Tibial nerve (tissue), 4 donors: Measurements from ENCODE around the gene KLHL30. TPM values are rescaled to one million over a fixed set of nuclear protein-coding genes. Genes with fewer than 3 reads are reported as not detected.

Source experiments
- DNase-seq, 2 donors: peaks; one replicate each; pipeline ENCODE4 v3.0.0-alpha.2; 2019; ENCODE audit warnings: low spot score in 2 of 2
- H3K27ac ChIP-seq, 4 donors: fragments of 200-600 bp; sonication (generic) in 3 of 4; one replicate each; pipeline ENCODE4 v1.5.1; 2017 to 2019; ENCODE audit warnings: mild to moderate bottlenecking in 1 of 4
- H3K27me3 ChIP-seq, 2 donors: fragments of 200-600 bp; sonication (generic) in 1 of 2; one replicate each; pipeline versions ENCODE4 v1.5.1 to v1.6.0; 2017 to 2019
- H3K36me3 ChIP-seq, 3 donors: fragments of 200-600 bp; sonication (generic); one replicate each; pipeline ENCODE4 v1.5.1; 2018 to 2019
- H3K4me1 ChIP-seq, 4 donors: fragments of 200-600 bp; sonication (generic) in 3 of 4; one replicate each; pipeline ENCODE4 v1.5.1; 2017 to 2019
- H3K4me3 ChIP-seq, 4 donors: fragments of 200-600 bp; sonication (generic) in 3 of 4; one replicate each; pipeline ENCODE4 v1.5.1; 2017 to 2019; ENCODE audit warnings: mild to moderate bottlenecking in 1 of 4, moderate library complexity in 1 of 4
- H3K9me3 ChIP-seq, 4 donors: fragments of 200-600 bp; sonication (generic) in 3 of 4; one replicate each; pipeline ENCODE4 v1.5.1; 2017 to 2019
- EP300 ChIP-seq, 2 donors: sonication (generic); formaldehyde crosslinking; IDR thresholded peaks; one replicate each; pipeline ENCODE4 v1.6.1; 2017; ENCODE audit warnings: antibody characterized with exemption in 2 of 2, mild to moderate bottlenecking in 1 of 2
- POLR2A ChIP-seq, 2 donors: fragments of 450-650 bp; IDR thresholded peaks; one replicate each; pipeline ENCODE4 v1.6.1; 2017; ENCODE audit warnings: antibody characterized with exemption in 2 of 2, mild to moderate bottlenecking in 2 of 2, moderate library complexity in 2 of 2
- WGBS, 2 donors: methylation state at CpG; one replicate each; pipeline ENCODE4 v1.1.5; 2018; 5-methylcytosine and 5-hydroxymethylcytosine counted together
- total RNA-seq, 4 donors: library from RNA; depleted of rRNA; stranded (reverse); fragments of >200 nt; gene quantifications; one replicate each; pipeline ENCODE4 v1.1.0, GENCODE V29; 2016
- TF ChIP-seq, protein P1 (sequence below), 5 experiments: fragments of 200-600 bp in 3 of 5; fragments of 450-650 bp in 2 of 5; sonication (generic) in 3 of 5; IDR thresholded peaks; one replicate each; pipeline ENCODE4 v1.5.1; 2016 to 2019; ENCODE audit warnings: antibody characterized with exemption in 5 of 5, mild to moderate bottlenecking in 3 of 5, moderate library complexity in 2 of 5

The KLHL30 gene
- total RNA-seq, 4 donors from 2014 or later = 0.63 to 2.1 (median 1.6) TPM

DNA sequence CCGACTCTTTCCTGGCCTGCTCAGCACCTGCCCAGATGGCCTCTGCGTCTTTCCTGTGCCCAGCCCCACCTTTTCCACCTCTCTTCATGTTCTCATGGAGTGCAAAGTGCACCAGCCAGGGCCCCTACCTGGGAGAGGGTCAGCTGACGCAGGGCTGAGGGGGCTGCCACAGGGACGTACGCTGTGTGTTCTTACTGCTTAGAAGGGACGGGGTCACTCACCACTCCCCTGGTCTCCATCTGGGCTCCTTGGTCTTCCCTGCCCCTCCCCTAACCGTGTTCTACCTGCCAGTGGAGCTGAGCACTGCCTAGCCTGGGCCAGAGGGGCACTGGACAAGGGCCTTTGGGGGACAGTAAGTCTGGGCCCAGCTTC, 28.9 kb downstream of the KLHL30 start:
- 43 to 77% methylated on average over 1 to 7 of the region's 7 CpGs for WGBS, 2 donors
- Histone ChIP-seq H3K27ac (no peak overlapping the region), H3K9me3 (no peaks in the 10 kb centered on the region), H3K36me3 (peaks cover 0 to 60% (median 6%) of the 10 kb centered on the region in 3 donors), H3K27me3 (peaks cover 0 to 19% of the 10 kb centered on the region in 2 donors), H3K4me3 (no peak overlapping the region), H3K4me1 (peaks cover 0 to 36% (median 13%) of the 10 kb centered on the region in 4 donors)
- no peak for DNase-seq
- TF ChIP-seq EP300 (IDR thresholded peaks at IDR 0.05) = no peak
- no peak for TF ChIP-seq POLR2A (IDR thresholded peaks at IDR 0.05)
- TF ChIP-seq, protein P1, sequence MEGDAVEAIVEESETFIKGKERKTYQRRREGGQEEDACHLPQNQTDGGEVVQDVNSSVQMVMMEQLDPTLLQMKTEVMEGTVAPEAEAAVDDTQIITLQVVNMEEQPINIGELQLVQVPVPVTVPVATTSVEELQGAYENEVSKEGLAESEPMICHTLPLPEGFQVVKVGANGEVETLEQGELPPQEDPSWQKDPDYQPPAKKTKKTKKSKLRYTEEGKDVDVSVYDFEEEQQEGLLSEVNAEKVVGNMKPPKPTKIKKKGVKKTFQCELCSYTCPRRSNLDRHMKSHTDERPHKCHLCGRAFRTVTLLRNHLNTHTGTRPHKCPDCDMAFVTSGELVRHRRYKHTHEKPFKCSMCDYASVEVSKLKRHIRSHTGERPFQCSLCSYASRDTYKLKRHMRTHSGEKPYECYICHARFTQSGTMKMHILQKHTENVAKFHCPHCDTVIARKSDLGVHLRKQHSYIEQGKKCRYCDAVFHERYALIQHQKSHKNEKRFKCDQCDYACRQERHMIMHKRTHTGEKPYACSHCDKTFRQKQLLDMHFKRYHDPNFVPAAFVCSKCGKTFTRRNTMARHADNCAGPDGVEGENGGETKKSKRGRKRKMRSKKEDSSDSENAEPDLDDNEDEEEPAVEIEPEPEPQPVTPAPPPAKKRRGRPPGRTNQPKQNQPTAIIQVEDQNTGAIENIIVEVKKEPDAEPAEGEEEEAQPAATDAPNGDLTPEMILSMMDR (IDR thresholded peaks at IDR 0.05) = no peak

DNA sequence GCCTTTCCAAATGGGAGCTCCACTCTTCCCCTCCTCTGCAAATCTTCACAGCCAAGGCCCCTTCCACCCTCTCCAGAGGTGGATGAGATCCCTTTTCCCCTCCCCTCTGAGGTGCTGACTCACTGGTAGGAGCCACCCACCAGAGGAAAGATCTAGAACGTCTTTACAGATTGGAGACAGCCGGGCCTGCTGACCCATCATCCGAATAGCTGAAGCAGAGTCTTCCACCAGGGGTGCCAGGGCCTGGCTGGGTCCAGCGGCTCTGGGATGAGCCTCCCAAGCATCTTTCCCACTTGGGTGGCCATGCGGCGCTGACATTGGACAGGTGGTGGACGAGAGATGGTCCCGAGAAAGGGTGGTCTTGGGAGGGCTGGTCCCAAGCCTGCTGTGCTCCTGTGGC, 29.3 kb downstream of the KLHL30 start:
- WGBS, 2 donors = 72 to 83% methylated on average over 8 of the region's 8 CpGs
- Histone ChIP-seq H3K27me3 (peaks cover 0 to 15% of the 10 kb centered on the region in 2 donors), H3K9me3 (no peaks in the 10 kb centered on the region), H3K4me1 (peaks cover 0 to 36% (median 13%) of the 10 kb centered on the region in 4 donors), H3K36me3 (peaks cover 0 to 64% (median 10%) of the 10 kb centered on the region in 3 donors), H3K27ac (no peak overlapping the region), H3K4me3 (no peak overlapping the region)
- TF ChIP-seq, protein P1 (IDR thresholded peaks at IDR 0.05) = no peak
- TF ChIP-seq POLR2A (IDR thresholded peaks at IDR 0.05) (no peak), EP300 (IDR thresholded peaks at IDR 0.05) (no peak)
- DNase-seq = no peak

DNA sequence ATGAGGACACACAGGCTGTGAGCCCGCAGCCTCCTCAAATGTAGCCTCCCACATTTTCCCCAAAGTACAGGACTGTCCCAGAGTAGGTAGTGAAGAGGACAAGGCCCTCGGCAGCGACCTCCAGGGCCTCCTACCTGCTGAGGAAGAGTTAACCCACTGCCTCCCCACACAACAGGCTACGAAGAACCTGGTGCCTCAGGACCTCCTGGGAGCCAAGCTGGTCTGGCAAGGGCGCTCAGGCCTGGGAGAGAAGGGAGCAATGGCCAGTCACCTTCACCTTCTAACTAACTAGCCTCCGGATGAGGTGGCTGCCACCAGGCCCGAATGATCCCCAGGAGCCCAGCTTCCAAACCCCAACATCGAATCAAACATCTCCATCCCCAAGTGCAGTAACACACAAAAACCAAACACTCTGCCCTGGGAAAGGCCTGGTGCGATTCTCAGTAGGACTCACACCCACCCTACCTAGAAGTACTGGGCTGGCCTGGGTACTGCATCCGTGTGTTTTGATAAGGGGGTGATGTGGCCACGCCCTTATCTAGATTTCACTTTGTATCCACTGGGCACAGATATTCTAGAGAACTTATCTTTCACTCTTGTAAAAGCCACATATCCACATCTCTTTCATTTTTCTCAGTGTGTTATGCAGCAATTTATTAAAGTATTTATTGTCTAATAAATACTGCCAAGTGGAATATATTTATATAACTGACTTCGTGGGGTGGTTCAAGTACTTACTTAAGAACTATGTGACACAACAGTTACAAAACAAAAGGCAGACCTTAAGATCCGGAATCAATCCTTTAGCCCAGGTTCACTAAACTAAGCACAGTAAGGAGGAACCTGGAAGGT, 30.0 kb downstream of the KLHL30 start:
- WGBS, 2 donors = 88% methylated on average over 9 to 13 of the region's 13 CpGs
- TF ChIP-seq POLR2A (IDR thresholded peaks at IDR 0.05) = no peak
- TF ChIP-seq, protein P1 (IDR thresholded peaks at IDR 0.05) = no peak
- TF ChIP-seq EP300 (IDR thresholded peaks at IDR 0.05) = no peak
- Histone ChIP-seq H3K36me3 (peaks cover 0 to 71% (median 17%) of the 10 kb centered on the region in 3 donors), H3K27me3 (peaks cover 0 to 9% of the 10 kb centered on the region in 2 donors), H3K4me1 (peaks cover 0 to 34% (median 13%) of the 10 kb centered on the region in 4 donors), H3K27ac (peak overlapping the region in 2 of 4 donors; percentile 15 to 50), H3K4me3 (no peak overlapping the region), H3K9me3 (no peaks in the 10 kb centered on the region)
- DNase-seq = no peak

DNA sequence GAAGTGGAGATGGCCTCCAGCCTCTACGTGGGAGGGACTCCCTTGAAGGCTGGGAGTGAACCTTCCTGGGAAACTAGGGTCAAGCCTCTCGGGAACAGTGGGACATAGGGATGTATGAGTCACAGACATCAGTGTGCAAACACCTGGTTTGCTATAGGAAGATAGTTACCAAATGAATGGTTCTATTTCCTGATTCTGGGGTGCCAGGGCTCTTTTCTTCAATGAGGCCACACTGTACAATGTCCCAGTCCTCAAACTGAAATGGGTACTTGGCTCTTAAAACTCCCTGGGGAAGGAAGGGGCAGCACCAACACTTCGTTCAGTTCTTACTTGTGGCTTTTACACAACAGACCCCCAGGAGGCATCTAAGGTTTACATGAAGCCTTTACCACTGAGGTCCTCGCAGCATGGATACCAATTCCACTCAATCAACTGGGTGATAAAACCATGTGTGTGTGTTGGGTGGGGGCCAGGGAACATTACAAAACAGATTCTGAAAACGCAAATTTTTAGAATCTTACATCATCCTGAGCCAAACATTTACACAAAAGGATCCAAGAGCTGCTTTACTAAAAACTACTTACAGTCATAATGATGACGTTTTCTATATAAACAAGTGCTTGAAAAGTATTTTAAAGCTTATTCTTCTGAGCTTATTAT, 30.7 kb downstream of the KLHL30 start:
- peaks cover 0 to 3% of the 10 kb centered on the region in 2 donors for H3K27me3 ChIP-seq
- TF ChIP-seq POLR2A (IDR thresholded peaks at IDR 0.05) (no peak), EP300 (IDR thresholded peaks at IDR 0.05) (no peak)
- TF ChIP-seq, protein P1 (IDR thresholded peaks at IDR 0.05) = no peak
- H3K9me3 ChIP-seq = no peaks in the 10 kb centered on the region
- H3K36me3 ChIP-seq = peaks cover 0 to 78% (median 21%) of the 10 kb centered on the region in 3 donors
- peaks cover 0 to 26% (median 11%) of the 10 kb centered on the region in 4 donors for H3K4me1 ChIP-seq
- H3K27ac ChIP-seq = peak overlapping the region in 2 of 4 donors; percentile 65 to 70
- 48 to 49% methylated on average over 6 of the region's 6 CpGs for WGBS, 2 donors
- H3K4me3 ChIP-seq = no peak overlapping the region
- peak; percentile 59 to 84 for DNase-seq
